ENCODE results near the gene RRAGB. TPM values are rescaled to one million over a fixed set of nuclear protein-coding genes. Genes with fewer than 3 reads are reported as not detected.
"Not testable (repeated sequence)": the region's sequence is repeated elsewhere in the genome, so short reads cannot be mapped to it uniquely, and the experiment has no call there.

The RRAGB gene
- polyA plus RNA-seq, 1 of the 3 experiments (the other 2 are of a cell fraction), result 13.1 TPM

- CTCF ChIA-PET, result no interaction called here
- POLR2A ChIA-PET, result interaction anchor here (0.6 kb wide), 1 partner anchor 80 kb away, joined by 3 read pairs; the partner anchor contains the start of gene FOXR2
These were observed 14.9 kb upstream of the RRAGB start for GRCh38 chrX:55702671-55703070.

DNA sequence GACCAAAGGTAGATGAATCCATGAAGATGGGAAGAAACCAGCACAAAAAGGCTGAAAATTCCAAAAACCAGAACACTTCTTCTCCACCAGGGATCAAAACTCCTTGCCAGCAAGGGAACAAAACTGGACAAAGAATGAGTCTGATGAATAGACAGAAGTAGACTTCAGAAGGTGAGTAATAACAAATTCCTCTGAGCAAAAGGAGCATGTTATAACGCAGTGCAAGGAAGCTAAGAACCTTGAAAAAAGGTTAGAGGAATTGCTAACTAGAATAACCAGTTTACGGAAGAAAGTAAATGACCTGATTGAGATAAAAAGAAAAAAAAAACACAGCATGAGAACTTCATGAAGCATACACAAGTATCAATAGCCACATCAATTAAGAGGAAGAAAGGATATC is 14.1 kb upstream of the RRAGB start:
- WGBS (ENCODE audit: low lambda C conversion rate), result 6% methylated on average over 2 of the region's 2 CpGs
- H2AFZ ChIP-seq (ENCODE audit: low read depth); H3K4me1 ChIP-seq (ENCODE audit: control insufficient read depth in 1 of 2, insufficient read depth in 2 of 2, low read depth in 1 of 2, low read length in 1 of 2); H3K4me2 ChIP-seq; CTCF ChIA-PET; H3K27ac ChIP-seq (ENCODE audit: low read depth in 2 of 2, low read length in 1 of 2); H4K20me1 ChIP-seq (ENCODE audit: insufficient read depth); H3K36me3 ChIP-seq (replicated peaks in 1 of 2; ENCODE audit: control insufficient read depth in 1 of 2, insufficient read depth in 2 of 2, low read length in 1 of 2); H3K79me2 ChIP-seq (ENCODE audit: insufficient read depth); H3K9me2 ChIP-seq; DNase-seq; H3F3A ChIP-seq (replicated peaks; ENCODE audit: insufficient read depth); H3K9ac ChIP-seq; POLR2A ChIA-PET; H3K4me3 ChIP-seq (ENCODE audit: low read depth in 2 of 2, low read length in 1 of 2); H3K9me3 ChIP-seq; H3K27me3 ChIP-seq (ENCODE audit: insufficient read depth): not testable (repeated sequence)

More at GRCh38 chrX:55702671-55703070, 14.9 kb upstream of the RRAGB start:
- no peaks in the 10 kb centered on the region for H3K9me2 ChIP-seq
- DNase-seq, result no peak
- H2AFZ ChIP-seq (ENCODE audit: low read depth), result no peak overlapping the region
- no peaks in the 10 kb centered on the region for H3K79me2 ChIP-seq (ENCODE audit: insufficient read depth)
- H4K20me1 ChIP-seq (ENCODE audit: insufficient read depth), result no peaks in the 10 kb centered on the region
- H3K4me1 ChIP-seq (ENCODE audit: control insufficient read depth in 1 of 2, insufficient read depth in 2 of 2, low read depth in 1 of 2, low read length in 1 of 2), result no peaks in the 10 kb centered on the region
- no peak overlapping the region for H3K27ac ChIP-seq (ENCODE audit: low read depth in 2 of 2, low read length in 1 of 2)
- H3K4me3 ChIP-seq (ENCODE audit: low read depth in 2 of 2, low read length in 1 of 2), result no peak overlapping the region
- WGBS (ENCODE audit: low lambda C conversion rate), result 4% methylated on average over 3 of the region's 5 CpGs
- no peak overlapping the region for H3K4me2 ChIP-seq
- no peaks in the 10 kb centered on the region for H3K9me3 ChIP-seq
- H3K27me3 ChIP-seq (ENCODE audit: insufficient read depth), result no peaks in the 10 kb centered on the region
- no peaks in the 10 kb centered on the region for H3F3A ChIP-seq (replicated peaks; ENCODE audit: insufficient read depth)
- H3K36me3 ChIP-seq (replicated peaks in 1 of 2; ENCODE audit: control insufficient read depth in 1 of 2, insufficient read depth in 2 of 2, low read length in 1 of 2), result no peaks in the 10 kb centered on the region
- no peak for TF ChIP-seq RAD21 (IDR thresholded peaks at IDR 0.05; ENCODE audit: low read length)
- no peak for TF ChIP-seq MAX (IDR thresholded peaks at IDR 0.05; ENCODE audit: low read depth)
- no peak for TF ChIP-seq TEAD4 (IDR thresholded peaks at IDR 0.05; ENCODE audit: borderline replicate concordance, insufficient read depth)
- no peak for TF ChIP-seq EP300 (IDR thresholded peaks at IDR 0.05; ENCODE audit: borderline replicate concordance in 1 of 2, low read depth in 1 of 2, low read length in 1 of 2)
- no peak for TF ChIP-seq SIN3A (IDR thresholded peaks at IDR 0.05; ENCODE audit: borderline replicate concordance, low read depth, low read length)
- no peak for TF ChIP-seq POLR2AphosphoS5 (IDR thresholded peaks at IDR 0.05; ENCODE audit: low read depth, low read length)
- no peak for TF ChIP-seq SMC3 (IDR thresholded peaks at IDR 0.05; ENCODE audit: low read depth, low read length)
- no peak for TF ChIP-seq ELF1 (IDR thresholded peaks at IDR 0.05)
- TF ChIP-seq CTCF (IDR thresholded peaks at IDR 0.05), result no peak
- no peak for TF ChIP-seq FOXM1 (IDR thresholded peaks at IDR 0.05; ENCODE audit: low read depth)
- TF ChIP-seq PBX3 (IDR thresholded peaks at IDR 0.05), result no peak
- TF ChIP-seq NFIC (IDR thresholded peaks at IDR 0.05; ENCODE audit: borderline replicate concordance), result no peak
- no peak for TF ChIP-seq TCF12 (IDR thresholded peaks at IDR 0.05)
- H3K9ac ChIP-seq, result no peak overlapping the region

DNA sequence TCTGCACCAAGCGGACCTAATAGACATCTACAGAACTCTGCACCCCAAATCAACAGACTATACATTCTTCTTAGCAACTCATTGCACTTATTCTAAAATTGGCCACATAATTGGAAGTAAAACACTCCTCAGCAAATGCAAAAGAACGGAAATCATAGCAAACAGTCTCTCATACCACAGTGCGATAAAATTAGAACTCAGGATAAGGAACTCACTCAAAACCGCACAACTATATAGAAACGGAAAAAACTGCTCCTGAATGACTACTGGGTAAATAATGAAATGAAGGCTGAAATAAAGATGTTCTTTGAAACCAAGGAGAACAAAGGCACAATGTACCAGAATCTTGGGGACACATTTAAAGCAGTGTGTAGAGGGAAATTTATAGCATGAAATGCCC is 12.5 kb upstream of the RRAGB start:
- H3K9me3 ChIP-seq; H3K4me3 ChIP-seq (ENCODE audit: low read depth in 2 of 2, low read length in 1 of 2); H2AFZ ChIP-seq (ENCODE audit: low read depth); H3K36me3 ChIP-seq (replicated peaks in 1 of 2; ENCODE audit: control insufficient read depth in 1 of 2, insufficient read depth in 2 of 2, low read length in 1 of 2); H3K4me1 ChIP-seq (ENCODE audit: control insufficient read depth in 1 of 2, insufficient read depth in 2 of 2, low read depth in 1 of 2, low read length in 1 of 2); H3K9ac ChIP-seq; H3F3A ChIP-seq (replicated peaks; ENCODE audit: insufficient read depth); POLR2A ChIA-PET; H3K27me3 ChIP-seq (ENCODE audit: insufficient read depth); CTCF ChIA-PET; H4K20me1 ChIP-seq (ENCODE audit: insufficient read depth); DNase-seq; H3K27ac ChIP-seq (ENCODE audit: low read depth in 2 of 2, low read length in 1 of 2); H3K79me2 ChIP-seq (ENCODE audit: insufficient read depth); H3K4me2 ChIP-seq; H3K9me2 ChIP-seq: not testable (repeated sequence)
- 3% methylated on average over 5 of the region's 5 CpGs for WGBS (ENCODE audit: low lambda C conversion rate)

Data from SK-N-SH (cell line).